GM18520 (cell line): Measurements from ENCODE around the gene HRK.
"Not testable (repeated sequence)": the region's sequence is repeated elsewhere in the genome, so short reads cannot be mapped to it uniquely, and the experiment has no call there.

Experiments used
- ATAC-seq: cut with Tn5 transposase; IDR thresholded peaks from one replicate; pipeline ENCODE4 v1.9.1; 2021; ENCODE audit not compliant: unreplicated experiment

Gene HRK

DNA sequence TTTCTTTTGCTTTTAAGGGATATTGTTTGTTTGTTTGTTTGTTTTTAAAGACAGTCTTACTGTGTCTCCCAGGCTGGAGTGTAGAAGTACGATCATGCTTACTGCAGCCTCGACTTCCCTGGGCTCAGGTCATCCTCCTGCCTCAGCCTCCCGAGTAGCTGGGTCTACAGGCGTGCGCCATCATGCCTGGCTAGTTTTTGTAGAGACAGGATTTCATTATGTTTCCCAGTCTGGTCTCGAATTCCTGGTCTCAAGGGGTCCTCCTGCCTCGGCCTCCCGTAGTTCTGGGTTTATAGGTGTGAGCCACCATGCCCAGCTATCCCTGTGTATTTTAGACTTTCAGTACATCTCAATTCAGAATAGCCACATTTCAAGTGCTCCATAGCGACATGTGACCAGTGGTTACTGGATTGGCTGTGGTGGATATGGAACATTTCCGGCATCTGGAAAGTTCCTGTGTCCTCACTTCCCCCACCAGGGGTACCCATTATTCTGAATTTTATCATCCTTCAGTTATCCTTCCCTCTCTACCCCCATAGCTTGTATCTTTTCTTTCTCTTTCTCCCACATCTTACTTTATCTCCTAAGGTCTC lies 61.1 kb downstream of the HRK start:
- no peak for ATAC-seq

DNA sequence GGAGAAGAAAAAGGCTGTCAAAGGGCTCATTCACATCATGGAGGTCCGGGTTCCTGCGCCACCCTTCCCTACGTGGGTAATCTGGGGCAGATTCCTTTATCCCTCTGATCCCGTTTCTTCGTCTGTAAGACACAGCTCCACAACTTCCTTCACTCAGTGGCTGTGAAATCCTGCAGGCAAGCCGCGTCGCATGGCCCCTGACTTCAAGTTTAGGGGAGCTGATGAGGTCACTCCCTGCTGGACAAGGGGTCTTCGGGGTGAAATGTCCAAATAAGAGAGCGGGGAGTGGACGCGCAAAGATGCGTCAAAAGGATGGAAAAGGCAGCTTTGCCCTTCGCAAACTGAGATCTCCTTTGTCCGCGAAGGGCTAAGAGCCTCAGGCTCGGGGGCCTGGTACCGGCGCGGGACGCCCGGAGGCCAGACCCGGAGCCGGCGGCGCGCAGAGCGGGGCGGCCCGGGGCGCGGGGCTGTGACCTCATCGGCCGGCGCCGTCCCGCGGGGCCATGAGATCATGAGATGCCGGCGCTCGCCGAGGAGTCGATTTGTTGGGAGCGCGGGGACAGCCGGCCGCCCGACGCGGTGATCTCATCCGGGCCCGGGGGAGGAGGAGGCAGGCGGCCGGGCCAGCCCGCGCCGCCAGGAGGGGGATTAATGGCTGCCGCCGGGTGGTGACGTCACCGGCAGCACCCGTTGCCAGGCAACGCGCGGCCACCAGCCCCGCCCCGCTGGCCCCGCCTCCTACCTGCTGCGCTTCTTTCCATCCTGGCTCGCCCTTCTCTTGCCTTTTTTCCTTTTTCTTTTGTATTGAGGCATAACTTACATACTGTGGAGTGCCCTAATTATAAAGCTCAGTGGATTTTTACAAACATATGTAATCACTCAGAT lies 62.1 kb downstream of the HRK start:
- ATAC-seq: peak; percentile 79

DNA sequence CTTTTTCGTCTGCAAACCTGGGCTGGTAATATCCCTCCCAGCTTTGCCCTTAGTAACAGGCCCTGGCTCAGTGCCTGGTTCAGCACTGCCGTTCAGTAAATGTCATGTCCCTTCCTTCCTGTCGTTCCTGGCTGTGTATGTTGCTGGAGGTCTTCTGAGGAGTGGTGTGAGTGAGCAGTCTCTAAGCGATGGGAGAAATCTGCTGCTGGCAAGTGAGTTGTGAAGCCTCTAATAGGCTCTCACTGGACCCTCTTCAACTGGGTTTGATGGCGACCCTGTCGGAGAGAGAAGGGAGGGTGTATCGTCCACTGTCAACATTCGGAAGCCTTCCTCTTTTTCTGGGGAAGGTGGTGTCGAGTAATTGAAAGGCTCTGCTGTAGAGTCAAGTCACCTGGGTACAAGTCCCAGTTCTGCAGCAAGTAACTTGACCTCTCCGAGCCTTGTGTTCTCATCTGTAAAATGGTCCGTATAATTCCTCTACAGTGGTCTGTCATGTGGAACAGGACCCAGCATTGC lies 62.8 kb downstream of the HRK start:
- ATAC-seq: no peak

DNA sequence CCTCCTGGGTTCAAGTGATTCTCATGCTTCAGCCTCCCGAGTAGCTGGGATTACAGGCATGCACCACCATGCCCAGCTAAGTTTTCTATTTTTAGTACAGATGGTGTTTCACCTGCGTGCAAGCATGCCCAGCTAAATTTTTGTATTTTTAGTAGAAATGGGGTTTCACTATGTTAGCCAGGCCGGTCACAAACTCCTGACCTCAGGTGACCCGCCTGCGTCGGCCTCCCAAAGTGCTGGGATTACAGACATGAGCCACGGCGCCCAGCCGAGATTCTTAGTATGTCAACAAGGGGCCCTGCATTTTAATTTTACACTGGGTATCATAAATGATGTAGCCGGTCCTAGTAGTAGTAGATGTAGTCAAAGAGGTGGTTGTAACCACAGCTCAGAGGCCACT lies 66.5 kb downstream of the HRK start:
- not testable (repeated sequence) for ATAC-seq

GRCh38 chr12:116813271-116814041 lies 67.8 kb downstream of the HRK start:
- ATAC-seq: no peak

- no peak for ATAC-seq
Measured at GRCh38 chr12:116812238-116812637, 69.0 kb downstream of the HRK start.

DNA sequence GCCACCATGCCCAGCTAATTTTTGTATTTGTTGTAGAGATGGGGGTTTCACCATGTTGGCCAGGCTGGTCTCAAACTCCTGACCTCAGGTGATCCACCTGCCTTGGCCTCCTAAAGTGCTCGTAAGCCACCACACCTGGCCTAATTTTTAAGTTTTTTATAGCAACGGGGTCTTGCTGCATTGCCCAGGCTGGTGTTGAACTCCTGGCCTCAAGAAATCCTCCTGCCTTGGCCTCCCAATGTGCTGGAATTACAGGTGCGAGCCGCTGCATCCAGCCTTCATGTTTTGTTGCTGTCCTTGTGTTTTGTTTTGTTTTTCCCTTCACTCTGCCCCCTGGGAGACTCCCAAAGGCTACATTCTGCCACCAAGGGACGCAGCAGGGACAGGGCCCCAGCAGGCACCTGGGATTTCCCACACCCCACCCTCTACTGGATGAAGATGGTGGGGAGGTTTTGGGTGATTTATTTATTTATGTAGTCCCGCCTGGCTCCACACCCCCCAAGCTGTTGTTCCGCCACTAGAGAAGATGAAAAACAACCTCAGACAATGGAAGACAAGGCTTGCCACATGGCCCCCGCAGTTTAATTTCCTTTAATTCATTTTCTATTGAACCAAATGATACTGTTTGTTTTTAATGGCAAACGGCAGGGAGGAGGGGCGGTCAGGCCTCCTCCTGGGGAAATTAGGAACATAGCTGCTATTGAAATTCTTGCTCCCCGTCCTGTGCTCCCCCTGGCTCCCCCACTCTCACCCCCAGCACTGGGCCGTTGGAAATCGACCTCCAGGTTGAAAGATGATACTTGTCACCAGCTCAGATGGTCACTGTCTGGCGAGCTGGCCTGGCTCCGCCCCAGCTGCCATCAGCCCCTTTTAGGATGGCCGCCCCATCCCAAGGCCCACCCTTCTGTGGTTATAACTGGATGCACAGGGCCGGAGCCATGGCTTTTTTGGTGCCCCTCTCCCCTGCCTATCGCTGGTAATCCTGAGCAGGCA lies 72.8 kb downstream of the HRK start:
- ATAC-seq: no peak

- ATAC-seq: no peak
Measured at GRCh38 chr12:116807546-116807945, 73.7 kb downstream of the HRK start.

DNA sequence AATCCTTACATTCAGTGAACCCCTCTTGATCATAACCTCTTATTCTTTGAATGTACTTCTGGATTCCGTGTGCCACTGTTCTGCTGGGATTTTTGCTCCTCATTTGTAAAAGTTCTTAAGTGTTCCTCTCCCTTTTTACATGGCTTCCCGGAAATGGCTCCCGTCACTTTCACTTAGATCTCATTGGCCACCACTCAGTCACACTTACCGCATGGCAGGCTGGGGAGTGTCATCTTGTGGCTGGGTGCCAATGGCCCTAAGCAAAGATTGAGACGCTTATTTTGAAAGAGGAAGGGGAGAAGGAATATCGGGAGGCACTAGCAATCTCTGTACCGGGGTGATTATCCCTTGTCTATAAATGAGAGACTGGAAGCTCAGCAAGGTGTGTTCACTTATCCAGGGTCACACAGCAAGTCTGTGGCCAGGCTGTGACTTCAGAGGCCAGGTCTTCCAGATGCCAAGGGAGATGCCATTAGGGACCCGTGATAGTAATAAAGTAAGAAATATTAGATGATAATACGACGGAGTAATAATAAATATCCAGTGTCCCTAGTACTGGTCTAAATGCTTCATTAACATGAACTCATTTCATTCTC lies 74.3 kb downstream of the HRK start:
- no peak for ATAC-seq
